GM12892 (cell line): ENCODE measurements around the gene TRIM66.

Experiments used
- POLR2A ChIP-seq: IDR thresholded peaks from 2 replicates; pipeline ENCODE4 v1.6.1; 2011; ENCODE audit warnings: low read depth, low read length, control low read depth
- POLR2AphosphoS5 ChIP-seq: IDR thresholded peaks from 2 replicates; pipeline ENCODE4 v1.6.1; 2011; ENCODE audit warnings: low read depth, low read length, control low read depth

DNA sequence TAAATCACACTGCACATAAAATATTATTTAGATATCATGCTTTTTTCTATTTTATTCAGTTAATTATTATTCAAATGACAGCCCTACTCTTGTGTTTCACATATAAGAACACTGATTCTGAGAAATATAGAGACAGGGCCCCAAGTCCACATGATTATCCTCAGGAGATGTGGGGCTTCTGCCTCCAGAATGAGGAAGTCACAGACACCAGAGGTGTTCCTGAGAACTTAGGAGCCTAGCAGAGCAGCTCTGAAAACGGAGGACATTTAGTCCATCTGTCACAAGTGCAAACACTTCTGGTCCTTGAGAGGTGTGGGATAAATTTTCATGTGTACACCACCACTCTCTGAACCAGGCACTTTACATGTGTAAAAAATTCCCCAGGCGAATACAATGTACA lies 26.2 kb downstream of the TRIM66 start:
- TF ChIP-seq POLR2AphosphoS5 (no peak), POLR2A (no peak)
